ENCODE results near the gene ANKRD29.

Gene ANKRD29

GRCh38 chr18:23645568-23646175 is 17.0 kb downstream of the ANKRD29 start:
- no peak for TF ChIP-seq TEAD4 (IDR thresholded peaks at IDR 0.05)
- TF ChIP-seq ZBTB7A (IDR thresholded peaks at IDR 0.05; ENCODE audit: low read depth) = no peak
- no peak for TF ChIP-seq EP300 (IDR thresholded peaks at IDR 0.05; ENCODE audit: borderline replicate concordance)
- TF ChIP-seq YY1 (IDR thresholded peaks at IDR 0.05; ENCODE audit: low read depth) = no peak
- TF ChIP-seq, protein P1, sequence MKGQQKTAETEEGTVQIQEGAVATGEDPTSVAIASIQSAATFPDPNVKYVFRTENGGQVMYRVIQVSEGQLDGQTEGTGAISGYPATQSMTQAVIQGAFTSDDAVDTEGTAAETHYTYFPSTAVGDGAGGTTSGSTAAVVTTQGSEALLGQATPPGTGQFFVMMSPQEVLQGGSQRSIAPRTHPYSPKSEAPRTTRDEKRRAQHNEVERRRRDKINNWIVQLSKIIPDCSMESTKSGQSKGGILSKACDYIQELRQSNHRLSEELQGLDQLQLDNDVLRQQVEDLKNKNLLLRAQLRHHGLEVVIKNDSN (IDR thresholded peaks at IDR 0.05) = no peak
- TF ChIP-seq, protein P2, sequence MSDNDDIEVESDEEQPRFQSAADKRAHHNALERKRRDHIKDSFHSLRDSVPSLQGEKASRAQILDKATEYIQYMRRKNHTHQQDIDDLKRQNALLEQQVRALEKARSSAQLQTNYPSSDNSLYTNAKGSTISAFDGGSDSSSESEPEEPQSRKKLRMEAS (IDR thresholded peaks at IDR 0.05) = no peak
- TF ChIP-seq TCF12 (IDR thresholded peaks at IDR 0.05; ENCODE audit: low read depth) = no peak
- TF ChIP-seq CREB1 (IDR thresholded peaks at IDR 0.05; ENCODE audit: low read depth) = no peak
- TF ChIP-seq, protein P3, sequence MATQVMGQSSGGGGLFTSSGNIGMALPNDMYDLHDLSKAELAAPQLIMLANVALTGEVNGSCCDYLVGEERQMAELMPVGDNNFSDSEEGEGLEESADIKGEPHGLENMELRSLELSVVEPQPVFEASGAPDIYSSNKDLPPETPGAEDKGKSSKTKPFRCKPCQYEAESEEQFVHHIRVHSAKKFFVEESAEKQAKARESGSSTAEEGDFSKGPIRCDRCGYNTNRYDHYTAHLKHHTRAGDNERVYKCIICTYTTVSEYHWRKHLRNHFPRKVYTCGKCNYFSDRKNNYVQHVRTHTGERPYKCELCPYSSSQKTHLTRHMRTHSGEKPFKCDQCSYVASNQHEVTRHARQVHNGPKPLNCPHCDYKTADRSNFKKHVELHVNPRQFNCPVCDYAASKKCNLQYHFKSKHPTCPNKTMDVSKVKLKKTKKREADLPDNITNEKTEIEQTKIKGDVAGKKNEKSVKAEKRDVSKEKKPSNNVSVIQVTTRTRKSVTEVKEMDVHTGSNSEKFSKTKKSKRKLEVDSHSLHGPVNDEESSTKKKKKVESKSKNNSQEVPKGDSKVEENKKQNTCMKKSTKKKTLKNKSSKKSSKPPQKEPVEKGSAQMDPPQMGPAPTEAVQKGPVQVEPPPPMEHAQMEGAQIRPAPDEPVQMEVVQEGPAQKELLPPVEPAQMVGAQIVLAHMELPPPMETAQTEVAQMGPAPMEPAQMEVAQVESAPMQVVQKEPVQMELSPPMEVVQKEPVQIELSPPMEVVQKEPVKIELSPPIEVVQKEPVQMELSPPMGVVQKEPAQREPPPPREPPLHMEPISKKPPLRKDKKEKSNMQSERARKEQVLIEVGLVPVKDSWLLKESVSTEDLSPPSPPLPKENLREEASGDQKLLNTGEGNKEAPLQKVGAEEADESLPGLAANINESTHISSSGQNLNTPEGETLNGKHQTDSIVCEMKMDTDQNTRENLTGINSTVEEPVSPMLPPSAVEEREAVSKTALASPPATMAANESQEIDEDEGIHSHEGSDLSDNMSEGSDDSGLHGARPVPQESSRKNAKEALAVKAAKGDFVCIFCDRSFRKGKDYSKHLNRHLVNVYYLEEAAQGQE (IDR thresholded peaks at IDR 0.05; ENCODE audit: low read depth) = no peak
- TF ChIP-seq TAF1 (IDR thresholded peaks at IDR 0.05; ENCODE audit: low read depth) = no peak
- TF ChIP-seq FOXM1 (IDR thresholded peaks at IDR 0.05; ENCODE audit: borderline replicate concordance, low read depth) = no peak
- no peak for TF ChIP-seq EGR1 (IDR thresholded peaks at IDR 0.05)
- TF ChIP-seq RAD21 (IDR thresholded peaks at IDR 0.05; ENCODE audit: low read depth) = no peak
- no peak for TF ChIP-seq NFIC (IDR thresholded peaks at IDR 0.05)
- no peak for TF ChIP-seq CEBPB (IDR thresholded peaks at IDR 0.05)

DNA sequence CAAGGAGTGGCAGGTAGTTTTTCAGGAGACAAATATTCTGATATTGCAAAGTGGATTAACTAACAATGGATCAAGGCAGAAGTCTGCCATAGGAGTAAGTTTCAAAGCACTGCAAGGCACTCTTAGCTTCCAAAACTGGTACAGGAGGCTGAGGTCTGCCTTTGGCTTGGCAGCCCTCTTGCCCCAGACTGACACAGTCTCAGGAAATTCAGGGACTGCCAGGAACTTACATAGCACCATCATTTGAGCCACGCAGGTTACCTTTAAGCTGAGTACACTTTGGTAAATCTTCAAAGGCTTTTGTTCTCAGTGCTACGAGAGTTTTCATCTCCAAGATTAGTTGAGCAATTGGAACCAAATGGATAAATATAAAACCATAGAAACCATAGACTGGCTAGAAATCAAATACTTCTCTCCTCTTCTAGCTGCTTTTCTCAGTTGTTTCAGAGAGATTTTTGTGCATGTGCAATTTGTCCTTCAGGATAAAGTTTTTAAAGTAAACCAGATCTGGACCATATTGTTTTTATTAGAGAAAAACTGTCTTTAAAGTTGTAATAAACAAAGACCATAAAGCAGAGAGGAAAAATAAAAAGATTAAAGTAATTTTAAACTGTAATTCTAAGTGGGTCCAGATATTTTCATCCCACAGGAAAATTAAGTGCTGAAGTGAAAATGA is 18.8 kb downstream of the ANKRD29 start:
- TF ChIP-seq ZBTB7A (IDR thresholded peaks at IDR 0.05; ENCODE audit: low read depth) (no peak), FOXM1 (IDR thresholded peaks at IDR 0.05; ENCODE audit: borderline replicate concordance, low read depth) (no peak), TAF1 (IDR thresholded peaks at IDR 0.05; ENCODE audit: low read depth) (no peak), NFIC (IDR thresholded peaks at IDR 0.05) (no peak), TEAD4 (IDR thresholded peaks at IDR 0.05) (no peak), YY1 (IDR thresholded peaks at IDR 0.05; ENCODE audit: low read depth) (no peak), CREB1 (IDR thresholded peaks at IDR 0.05; ENCODE audit: low read depth) (no peak), TCF12 (IDR thresholded peaks at IDR 0.05; ENCODE audit: low read depth) (no peak), CEBPB (IDR thresholded peaks at IDR 0.05) (no peak), EGR1 (IDR thresholded peaks at IDR 0.05) (no peak), RAD21 (IDR thresholded peaks at IDR 0.05; ENCODE audit: low read depth) (no peak), EP300 (IDR thresholded peaks at IDR 0.05; ENCODE audit: borderline replicate concordance) (no peak)
- TF ChIP-seq, protein P1 (IDR thresholded peaks at IDR 0.05) = no peak
- TF ChIP-seq, protein P2 (IDR thresholded peaks at IDR 0.05) = no peak
- TF ChIP-seq, protein P3 (IDR thresholded peaks at IDR 0.05; ENCODE audit: low read depth) = no peak

GRCh38 chr18:23641937-23642666 is 20.6 kb downstream of the ANKRD29 start:
- TF ChIP-seq TAF1 (IDR thresholded peaks at IDR 0.05; ENCODE audit: low read depth) (no peak), TCF12 (IDR thresholded peaks at IDR 0.05; ENCODE audit: low read depth) (no peak), CEBPB (IDR thresholded peaks at IDR 0.05) (no peak), ZBTB7A (IDR thresholded peaks at IDR 0.05; ENCODE audit: low read depth) (no peak), NFIC (IDR thresholded peaks at IDR 0.05) (no peak), EGR1 (IDR thresholded peaks at IDR 0.05) (no peak), EP300 (IDR thresholded peaks at IDR 0.05; ENCODE audit: borderline replicate concordance) (no peak), YY1 (IDR thresholded peaks at IDR 0.05; ENCODE audit: low read depth) (no peak), RAD21 (IDR thresholded peaks at IDR 0.05; ENCODE audit: low read depth) (no peak), FOXM1 (IDR thresholded peaks at IDR 0.05; ENCODE audit: borderline replicate concordance, low read depth) (no peak), CREB1 (IDR thresholded peaks at IDR 0.05; ENCODE audit: low read depth) (no peak), TEAD4 (IDR thresholded peaks at IDR 0.05) (no peak)
- TF ChIP-seq, protein P2 (IDR thresholded peaks at IDR 0.05) = no peak
- TF ChIP-seq, protein P1 (IDR thresholded peaks at IDR 0.05) = no peak
- TF ChIP-seq, protein P3 (IDR thresholded peaks at IDR 0.05; ENCODE audit: low read depth) = no peak
